D721Med (cell line): ENCODE measurements around the gene ZBTB9.

Experiments used
- DNase-seq: peaks from one replicate; pipeline ENCODE4 v3.0.0; 2011; ENCODE audit warnings: low spot score; ENCODE audit not compliant: insufficient read length
- FAIRE-seq: peaks from 2 replicates; lab custom pipeline; 2011; peaks lifted over from hg19 to GRCh38; lab: Jason Lieb, UNC
- CTCF ChIP-seq: IDR thresholded peaks from 2 replicates; pipeline ENCODE4 v1.5.1; 2012; ENCODE audit warnings: mild to moderate bottlenecking, control low read depth; ENCODE audit not compliant: insufficient read depth; ENCODE audit errors: missing control alignments

ZBTB9 gene

GRCh38 chr6:33453393-33454008 lies 875 bp upstream of the ZBTB9 start:
- no peak for TF ChIP-seq CTCF
- no peak for DNase-seq
- FAIRE-seq = no peak

- no peak for TF ChIP-seq CTCF
- FAIRE-seq (no peak), DNase-seq (no peak)
Measured at GRCh38 chr6:33455051-33455450, 675 bp downstream of the ZBTB9 start.

GRCh38 chr6:33456156-33456555 lies 1.8 kb downstream of the ZBTB9 start:
- TF ChIP-seq CTCF = no peak
- DNase-seq (no peak), FAIRE-seq (no peak)

- no peak for TF ChIP-seq CTCF
- FAIRE-seq = no peak
- DNase-seq = no peak
Measured at GRCh38 chr6:33458676-33459075, 4.3 kb downstream of the ZBTB9 start.

- TF ChIP-seq CTCF = no peak
- no peak for DNase-seq
- FAIRE-seq = no peak
Measured at GRCh38 chr6:33459226-33459625, 4.8 kb downstream of the ZBTB9 start.

GRCh38 chr6:33466075-33466735 lies 11.8 kb downstream of the ZBTB9 start:
- no peak for DNase-seq
- no peak for FAIRE-seq
- no peak for TF ChIP-seq CTCF

- TF ChIP-seq CTCF = no peak
- DNase-seq (no peak), FAIRE-seq (no peak)
Measured at GRCh38 chr6:33467091-33467490, 12.7 kb downstream of the ZBTB9 start.
